ENCODE results near the gene ATAD3B. TPM values are rescaled to one million over a fixed set of nuclear protein-coding genes. Genes with fewer than 3 reads are reported as not detected.

Gene ATAD3B
- total RNA-seq, 1 experiment from 2014 or later = 62.9 TPM

DNA sequence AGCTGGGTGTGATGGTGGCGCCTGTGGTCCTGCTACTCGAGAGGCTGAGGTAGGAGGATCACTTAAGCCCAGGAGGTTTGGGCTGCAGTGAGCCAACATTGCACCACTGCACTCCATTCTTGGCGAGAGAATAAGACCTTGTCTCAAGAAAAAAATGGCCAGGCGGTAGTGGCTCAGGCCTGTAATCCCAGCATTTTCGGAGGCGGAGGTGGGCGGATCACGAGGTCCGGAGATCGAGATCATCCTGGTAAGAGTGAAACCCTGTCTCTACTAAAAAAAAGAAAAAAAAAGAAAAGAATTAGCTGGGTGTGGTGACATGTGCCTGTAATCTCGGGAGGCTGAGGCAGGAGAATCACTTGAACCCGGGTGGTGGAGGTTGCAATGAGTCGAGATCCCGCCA, 11.3 kb downstream of the ATAD3B start:
- Histone ChIP-seq H3K4me1 (ENCODE audit: control insufficient read depth in 1 of 2, insufficient read depth in 2 of 2, low read length in 2 of 2) (no peaks in the 10 kb centered on the region), H3K9ac (ENCODE audit: low read length) (no peak overlapping the region), H2AFZ (ENCODE audit: low read depth, low read length, poor library complexity, severe bottlenecking) (no peak overlapping the region), H3K27me3 (ENCODE audit: insufficient read depth, low read length) (no peaks in the 10 kb centered on the region), H3K36me3 (ENCODE audit: control insufficient read depth in 1 of 2, insufficient read depth in 2 of 2, low read length in 2 of 2) (peaks cover 21 to 41% of the 10 kb centered on the region in 2 experiments; a peak in 3 of 4 replicates), H3K79me2 (ENCODE audit: insufficient read depth, low read length) (peaks cover 25% of the 10 kb centered on the region), H3K9me3 (ENCODE audit: control insufficient read depth in 1 of 2, insufficient read depth in 1 of 2, low read depth in 1 of 2, low read length in 2 of 2) (no peaks in the 10 kb centered on the region), H3K4me2 (ENCODE audit: low read length) (no peak overlapping the region), H4K20me1 (ENCODE audit: insufficient read depth) (no peaks in the 10 kb centered on the region), H3K9me2 (ENCODE audit: insufficient read depth) (no peaks in the 10 kb centered on the region), H3K27ac (ENCODE audit: low read depth, low read length) (no peak overlapping the region), H3K4me3 (replicated peaks in 1 of 2; ENCODE audit: low read depth in 1 of 2, low read length in 2 of 2) (no peak overlapping the region)
- no TSS peak for BruUV-seq (replicated peaks)
- DNase-seq (ENCODE audit: low read depth, low spot score) = no peak
- RAD21 ChIA-PET (ENCODE audit: low non-redundant PET in 1 of 2, low total read pairs in 2 of 2, uncharacterized antibody in 2 of 2, unreplicated experiment in 2 of 2) = no interaction called here
- TF ChIP-seq SP1 (IDR thresholded peaks at IDR 0.05; ENCODE audit: low read depth) (no peak), EZH2 (IDR thresholded peaks at IDR 0.05) (no peak), EZH2phosphoT487 (IDR thresholded peaks at IDR 0.05; ENCODE audit: borderline replicate concordance) (no peak), ELF1 (IDR thresholded peaks at IDR 0.05; ENCODE audit: borderline replicate concordance, low read depth) (no peak), FOSL1 (IDR thresholded peaks at IDR 0.05; ENCODE audit: low read depth) (no peak), SRF (IDR thresholded peaks at IDR 0.05; ENCODE audit: low read depth) (no peak), CEBPB (IDR thresholded peaks at IDR 0.05; ENCODE audit: low read depth) (no peak), ZNF274 (IDR thresholded peaks at IDR 0.05; ENCODE audit: low read depth, low read length) (no peak)
- TF ChIP-seq, protein P1, sequence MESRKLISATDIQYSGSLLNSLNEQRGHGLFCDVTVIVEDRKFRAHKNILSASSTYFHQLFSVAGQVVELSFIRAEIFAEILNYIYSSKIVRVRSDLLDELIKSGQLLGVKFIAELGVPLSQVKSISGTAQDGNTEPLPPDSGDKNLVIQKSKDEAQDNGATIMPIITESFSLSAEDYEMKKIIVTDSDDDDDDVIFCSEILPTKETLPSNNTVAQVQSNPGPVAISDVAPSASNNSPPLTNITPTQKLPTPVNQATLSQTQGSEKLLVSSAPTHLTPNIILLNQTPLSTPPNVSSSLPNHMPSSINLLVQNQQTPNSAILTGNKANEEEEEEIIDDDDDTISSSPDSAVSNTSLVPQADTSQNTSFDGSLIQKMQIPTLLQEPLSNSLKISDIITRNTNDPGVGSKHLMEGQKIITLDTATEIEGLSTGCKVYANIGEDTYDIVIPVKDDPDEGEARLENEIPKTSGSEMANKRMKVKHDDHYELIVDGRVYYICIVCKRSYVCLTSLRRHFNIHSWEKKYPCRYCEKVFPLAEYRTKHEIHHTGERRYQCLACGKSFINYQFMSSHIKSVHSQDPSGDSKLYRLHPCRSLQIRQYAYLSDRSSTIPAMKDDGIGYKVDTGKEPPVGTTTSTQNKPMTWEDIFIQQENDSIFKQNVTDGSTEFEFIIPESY (IDR thresholded peaks at IDR 0.05; ENCODE audit: extremely low read depth, insufficient replicate concordance, low read length) = no peak
- TF ChIP-seq, protein P2, sequence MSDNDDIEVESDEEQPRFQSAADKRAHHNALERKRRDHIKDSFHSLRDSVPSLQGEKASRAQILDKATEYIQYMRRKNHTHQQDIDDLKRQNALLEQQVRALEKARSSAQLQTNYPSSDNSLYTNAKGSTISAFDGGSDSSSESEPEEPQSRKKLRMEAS (IDR thresholded peaks at IDR 0.05) = no peak
- intact Hi-C loops (cut with micrococcal nuclease) = no loop called here
- POLR2A ChIA-PET = no interaction called here
- CTCF ChIA-PET = no interaction called here
- no peak for ATAC-seq
